Smooth muscle cell (in vitro differentiated cells): ENCODE results near the gene ACSM6. TPM values are rescaled to one million over a fixed set of nuclear protein-coding genes. Genes with fewer than 3 reads are reported as not detected.
A peak's percentile ranks its signal among the peaks of the same experiment; 100 is the strongest.

ENCODE experiments used
- DNase-seq: peaks from one replicate; lab custom pipeline; 2025; ENCODE audit not compliant: unreplicated experiment; lab: John Stamatoyannopoulos, UW
- H2AFZ ChIP-seq: fragments of 200-600 bp; sonication (generic); 2 replicates; pipeline ENCODE4 v1.6.0; 2016; ENCODE audit warnings: antibody characterized with exemption, low read depth, mild to moderate bottlenecking
- H3F3A ChIP-seq: fragments of 200-600 bp; sonication (generic); 2 replicates; pipeline ENCODE4 v1.6.0; 2017; ENCODE audit warnings: antibody characterized with exemption, low read depth
- H3K27ac ChIP-seq: fragments of 200-600 bp; sonication (generic); 2 replicates; pipeline ENCODE4 v1.5.1; 2016; ENCODE audit warnings: low read depth, mild to moderate bottlenecking
- H3K27me3 ChIP-seq: fragments of 200-600 bp; sonication (generic); 2 replicates; pipeline ENCODE4 v1.6.1; 2016; ENCODE audit warnings: low read depth, mild to moderate bottlenecking
- H3K36me3 ChIP-seq: fragments of 200-600 bp; sonication (generic); 2 replicates; pipeline ENCODE4 v1.5.1; 2016; ENCODE audit warnings: low read depth
- H3K4me1 ChIP-seq: fragments of 200-600 bp; sonication (generic); 2 replicates; pipeline ENCODE4 v1.5.1; 2016; ENCODE audit warnings: low read depth
- H3K4me2 ChIP-seq: fragments of 200-600 bp; sonication (generic); 2 replicates; pipeline ENCODE4 v1.6.0; 2016; ENCODE audit warnings: mild to moderate bottlenecking
- H3K4me3 ChIP-seq: fragments of 200-600 bp; sonication (generic); 2 replicates; pipeline ENCODE4 v1.5.1; 2016; ENCODE audit warnings: mild to moderate bottlenecking
- H3K79me2 ChIP-seq: fragments of 200-600 bp; sonication (generic); 2 replicates; pipeline ENCODE4 v1.6.0; 2016; ENCODE audit warnings: low read depth, mild to moderate bottlenecking
- H3K9ac ChIP-seq: fragments of 200-600 bp; sonication (generic); 2 replicates; pipeline ENCODE4 v1.6.0; 2016; ENCODE audit warnings: low read depth
- H3K9me3 ChIP-seq: fragments of 200-600 bp; sonication (generic); replicated peaks from 2 replicates; pipeline ENCODE4 v1.5.1; 2016; ENCODE audit warnings: low read depth
- H4K20me1 ChIP-seq: fragments of 200-600 bp; sonication (generic); 2 replicates; pipeline ENCODE4 v1.6.0; 2016; ENCODE audit warnings: low read depth
- WGBS: methylation state at CpG from one replicate; pipeline ENCODE4 v1.1.7; 2016; ENCODE audit warnings: low lambda C conversion rate; 5-methylcytosine and 5-hydroxymethylcytosine counted together
- polyA plus RNA-seq: library from polyadenylated mRNA; unstranded; fragments of >200 nt; fragmentation: Nextera tagmentation; extraction: Ambion mirVana; gene quantifications from 2 replicates; pipeline ENCODE4 v1.2.1, GENCODE V29; 2016
- total RNA-seq: library from RNA; depleted of rRNA; stranded (reverse); fragments of >200 nt; gene quantifications from 2 replicates; pipeline ENCODE4 v1.2.3, GENCODE V29; 2014
- TF ChIP-seq, protein P1 (sequence below): fragments of 200-600 bp; sonication (generic); IDR thresholded peaks from 2 replicates; pipeline ENCODE4 v1.5.1; 2017; ENCODE audit warnings: borderline replicate concordance, mild to moderate bottlenecking, antibody characterized with exemption; ENCODE audit not compliant: insufficient read depth, poor library complexity, severe bottlenecking

ACSM6 gene
- total and polyA plus RNA-seq, 2 experiments from 2014 or later: not detected

- no peak overlapping the region for H3K4me2 ChIP-seq
- H3K79me2 ChIP-seq: peaks cover 23% of the 10 kb centered on the region
- TF ChIP-seq, protein P1, sequence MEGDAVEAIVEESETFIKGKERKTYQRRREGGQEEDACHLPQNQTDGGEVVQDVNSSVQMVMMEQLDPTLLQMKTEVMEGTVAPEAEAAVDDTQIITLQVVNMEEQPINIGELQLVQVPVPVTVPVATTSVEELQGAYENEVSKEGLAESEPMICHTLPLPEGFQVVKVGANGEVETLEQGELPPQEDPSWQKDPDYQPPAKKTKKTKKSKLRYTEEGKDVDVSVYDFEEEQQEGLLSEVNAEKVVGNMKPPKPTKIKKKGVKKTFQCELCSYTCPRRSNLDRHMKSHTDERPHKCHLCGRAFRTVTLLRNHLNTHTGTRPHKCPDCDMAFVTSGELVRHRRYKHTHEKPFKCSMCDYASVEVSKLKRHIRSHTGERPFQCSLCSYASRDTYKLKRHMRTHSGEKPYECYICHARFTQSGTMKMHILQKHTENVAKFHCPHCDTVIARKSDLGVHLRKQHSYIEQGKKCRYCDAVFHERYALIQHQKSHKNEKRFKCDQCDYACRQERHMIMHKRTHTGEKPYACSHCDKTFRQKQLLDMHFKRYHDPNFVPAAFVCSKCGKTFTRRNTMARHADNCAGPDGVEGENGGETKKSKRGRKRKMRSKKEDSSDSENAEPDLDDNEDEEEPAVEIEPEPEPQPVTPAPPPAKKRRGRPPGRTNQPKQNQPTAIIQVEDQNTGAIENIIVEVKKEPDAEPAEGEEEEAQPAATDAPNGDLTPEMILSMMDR: no peak
- peaks cover 5% of the 10 kb centered on the region for H3F3A ChIP-seq
- H3K4me3 ChIP-seq: no peak overlapping the region
- H3K36me3 ChIP-seq: no peaks in the 10 kb centered on the region
- no peak overlapping the region for H2AFZ ChIP-seq
- no peaks in the 10 kb centered on the region for H3K27me3 ChIP-seq
- no peak overlapping the region for H3K9ac ChIP-seq
- no peaks in the 10 kb centered on the region for H3K9me3 ChIP-seq
- no peak overlapping the region for H3K27ac ChIP-seq
- 81% methylated on average over 4 of the region's 4 CpGs for WGBS
- peaks cover 59% of the 10 kb centered on the region for H4K20me1 ChIP-seq
- no peaks in the 10 kb centered on the region for H3K4me1 ChIP-seq
- DNase-seq: no peak
These were observed 47.5 kb downstream of the ACSM6 start for GRCh38 chr10:95241533-95241932.

- no peaks in the 10 kb centered on the region for H3K36me3 ChIP-seq
- 79% methylated on average over 8 of the region's 8 CpGs for WGBS
These were observed 48.7 kb downstream of the ACSM6 start for GRCh38 chr10:95242581-95243317.

DNA sequence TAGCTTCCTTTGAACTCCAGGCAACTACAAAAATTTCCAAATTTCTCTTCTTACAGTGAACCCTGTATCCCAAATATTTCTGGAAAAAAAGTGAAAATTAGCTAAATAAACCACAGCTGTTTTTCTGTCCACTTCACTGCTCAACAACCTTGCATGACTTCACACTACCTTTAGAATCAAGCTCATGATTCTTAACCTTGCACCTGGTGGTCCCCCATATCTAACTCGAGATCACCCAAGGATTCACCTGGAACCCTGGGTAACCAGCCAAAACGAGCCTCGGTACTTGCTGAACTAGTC is 49.2 kb downstream of the ACSM6 start:
- H3K9ac ChIP-seq: no peak overlapping the region
- no peaks in the 10 kb centered on the region for H3K36me3 ChIP-seq
- no peak overlapping the region for H2AFZ ChIP-seq
- no peak for DNase-seq
- H3K4me2 ChIP-seq: no peak overlapping the region
- no peaks in the 10 kb centered on the region for H3K27me3 ChIP-seq
- no peaks in the 10 kb centered on the region for H3K9me3 ChIP-seq
- H4K20me1 ChIP-seq: peaks cover 54% of the 10 kb centered on the region
- H3K4me3 ChIP-seq: no peak overlapping the region
- peaks cover 14% of the 10 kb centered on the region for H3F3A ChIP-seq
- H3K27ac ChIP-seq: no peak overlapping the region
- peaks cover 23% of the 10 kb centered on the region for H3K79me2 ChIP-seq
- 81% methylated on average over 3 of the region's 3 CpGs for WGBS
- TF ChIP-seq, protein P1: no peak
- peaks cover 8% of the 10 kb centered on the region for H3K4me1 ChIP-seq

More at GRCh38 chr10:95242581-95243317, 48.7 kb downstream of the ACSM6 start:
- Histone ChIP-seq H3K4me1 (peaks cover 4% of the 10 kb centered on the region), H3K27me3 (no peaks in the 10 kb centered on the region), H3K79me2 (peaks cover 23% of the 10 kb centered on the region), H3F3A (peaks cover 9% of the 10 kb centered on the region), H3K27ac (no peak overlapping the region), H3K4me2 (no peak overlapping the region), H4K20me1 (peaks cover 59% of the 10 kb centered on the region), H3K9ac (no peak overlapping the region), H3K4me3 (no peak overlapping the region), H2AFZ (no peak overlapping the region), H3K9me3 (no peaks in the 10 kb centered on the region)
- TF ChIP-seq, protein P1: peak; percentile 53
- no peak for DNase-seq

- Histone ChIP-seq H3K27me3 (no peaks in the 10 kb centered on the region), H3K9me3 (no peaks in the 10 kb centered on the region), H3K4me1 (peaks cover 8% of the 10 kb centered on the region), H3K4me2 (no peak overlapping the region), H4K20me1 (peaks cover 50% of the 10 kb centered on the region), H3F3A (peaks cover 15% of the 10 kb centered on the region), H3K9ac (no peak overlapping the region), H3K36me3 (no peaks in the 10 kb centered on the region), H3K4me3 (no peak overlapping the region), H2AFZ (no peak overlapping the region), H3K27ac (no peak overlapping the region), H3K79me2 (peaks cover 23% of the 10 kb centered on the region)
- 84% methylated on average over 2 of the region's 2 CpGs for WGBS
- no peak for DNase-seq
- TF ChIP-seq, protein P1: no peak
These were observed 50.1 kb downstream of the ACSM6 start for GRCh38 chr10:95244152-95244551.
